GM23248 (cell line): ENCODE data around the gene ZNF22. TPM values are rescaled to one million over a fixed set of nuclear protein-coding genes. Genes with fewer than 3 reads are reported as not detected.

Experiments
- DNase-seq: peaks from one replicate; pipeline ENCODE4 v3.0.0-alpha.2; 2015
- H2AFZ ChIP-seq: fragments of 200-600 bp; sonication (generic); 2 replicates; pipeline ENCODE4 v1.6.1; 2016; ENCODE audit warnings: antibody characterized with exemption
- H3F3A ChIP-seq: fragments of 200-600 bp; sonication (generic); 2 replicates; pipeline ENCODE4 v1.6.1; 2016; ENCODE audit warnings: mild to moderate bottlenecking, antibody characterized with exemption, mixed run types; ENCODE audit not compliant: insufficient read depth
- H3K27ac ChIP-seq: fragments of 200-600 bp; sonication (generic); 2 replicates; pipeline ENCODE4 v1.5.1; 2016; ENCODE audit warnings: mild to moderate bottlenecking
- H3K27me3 ChIP-seq: fragments of 200-600 bp; sonication (generic); replicated peaks from 2 replicates; pipeline ENCODE4 v1.6.1; 2016; ENCODE audit warnings: mild to moderate bottlenecking; ENCODE audit not compliant: insufficient read depth
- H3K36me3 ChIP-seq: fragments of 200-600 bp; sonication (generic); 2 replicates; pipeline ENCODE4 v1.6.1; 2016; ENCODE audit warnings: low read depth, mild to moderate bottlenecking
- H3K4me1 ChIP-seq: fragments of 200-600 bp; sonication (generic); 2 replicates; pipeline ENCODE4 v1.6.1; 2016; ENCODE audit warnings: mild to moderate bottlenecking; ENCODE audit not compliant: insufficient read depth
- H3K4me2 ChIP-seq: fragments of 200-600 bp; sonication (generic); one replicate; pipeline ENCODE4 v1.6.1; 2016; ENCODE audit warnings: mild to moderate bottlenecking; ENCODE audit not compliant: unreplicated experiment
- H3K4me3 ChIP-seq: fragments of 200-600 bp; sonication (generic); 2 replicates; pipeline ENCODE4 v1.5.1; 2016; ENCODE audit warnings: mild to moderate bottlenecking
- H3K79me2 ChIP-seq: fragments of 200-600 bp; sonication (generic); 2 replicates; pipeline ENCODE4 v1.6.1; 2016; ENCODE audit warnings: mild to moderate bottlenecking; ENCODE audit not compliant: insufficient read depth
- H3K9ac ChIP-seq: fragments of 200-600 bp; sonication (generic); 2 replicates; pipeline ENCODE4 v1.6.1; 2016; ENCODE audit warnings: mild to moderate bottlenecking
- H3K9me2 ChIP-seq: fragments of 200-600 bp; sonication (generic); 2 replicates; pipeline ENCODE4 v1.6.1; 2016; ENCODE audit warnings: mixed run types, mild to moderate bottlenecking, moderate library complexity; ENCODE audit not compliant: insufficient read depth
- H3K9me3 ChIP-seq: fragments of 200-600 bp; sonication (generic); one replicate; pipeline ENCODE4 v1.6.1; 2017; ENCODE audit warnings: low read depth
- H4K20me1 ChIP-seq: fragments of 200-600 bp; sonication (generic); 2 replicates; pipeline ENCODE4 v1.6.0; 2016; ENCODE audit not compliant: insufficient read depth
- EZH2 ChIP-seq: fragments of 200-600 bp; sonication (generic); IDR thresholded peaks from 2 replicates; pipeline ENCODE4 v1.6.1; 2018; ENCODE audit warnings: antibody characterized with exemption, mild to moderate bottlenecking; ENCODE audit not compliant: insufficient read depth, poor library complexity, severe bottlenecking
- EZH2phosphoT487 ChIP-seq: fragments of 200-600 bp; sonication (generic); IDR thresholded peaks from 2 replicates; pipeline ENCODE4 v1.6.1; 2018; ENCODE audit warnings: antibody characterized with exemption, moderate library complexity, mild to moderate bottlenecking, low read depth; ENCODE audit not compliant: insufficient read depth
- WGBS, 2 experiments: methylation state at CpG; one replicate each; pipeline ENCODE4 v1.1.6; 2015 to 2017; ENCODE audit warnings: low lambda C conversion rate in 2 of 2, low coverage in 1 of 2; ENCODE audit errors: missing lambda C conversion rate in 2 of 2; 5-methylcytosine and 5-hydroxymethylcytosine counted together
- in situ Hi-C: fragments of 300-500 bp; cut with MboI; formaldehyde crosslinking; loops from 2 replicates; pipeline ENCODE4 v1.15.0; 2020
- polyA plus RNA-seq: library from polyadenylated mRNA; unstranded; fragments of >200 nt; fragmentation: Nextera tagmentation; extraction: Ambion mirVana; gene quantifications from 2 replicates; pipeline ENCODE4 v1.2.1, GENCODE V29; 2016
- total RNA-seq: library from RNA; depleted of rRNA; stranded (reverse); fragments of >200 nt; shearing (Covaris generic); gene quantifications from 2 replicates; pipeline ENCODE4 v1.2.3, GENCODE V29; 2014

Gene ZNF22
- total and polyA plus RNA-seq, 2 experiments from 2014 or later, result 15.5 to 17.3 TPM

GRCh38 chr10:44992732-44993225 is 7.9 kb upstream of the ZNF22 start:
- peaks cover 25% of the 10 kb centered on the region for H3K4me1 ChIP-seq
- H3K27ac ChIP-seq, result no peak overlapping the region

GRCh38 chr10:44993226-44993921 is 7.3 kb upstream of the ZNF22 start:
- Histone ChIP-seq H3K4me3 (no peak overlapping the region), H3K4me2 (peak overlapping the region; percentile 1), H4K20me1 (no peaks in the 10 kb centered on the region), H3K9ac (no peak overlapping the region), H2AFZ (no peak overlapping the region), H3K9me3 (no peaks in the 10 kb centered on the region), H3K27ac (no peak overlapping the region), H3K4me1 (peaks cover 25% of the 10 kb centered on the region), H3K9me2 (no peaks in the 10 kb centered on the region), H3F3A (peaks cover 10% of the 10 kb centered on the region), H3K36me3 (no peaks in the 10 kb centered on the region), H3K27me3 (no peaks in the 10 kb centered on the region), H3K79me2 (no peaks in the 10 kb centered on the region)
- WGBS, 2 experiments, result 94% methylated on average over 14 of the region's 14 CpGs
- in situ Hi-C loops, result loop anchor here (25.0 kb wide), 1 partner anchor 1331 kb away; no protein-coding TSS in a partner anchor
- no peak for TF ChIP-seq EZH2phosphoT487
- TF ChIP-seq EZH2, result no peak
- DNase-seq, result no peak

More at GRCh38 chr10:44992732-44993225, 7.9 kb upstream of the ZNF22 start:
- no peak overlapping the region for H3K4me2 ChIP-seq
- no peak overlapping the region for H3K4me3 ChIP-seq
- H3K9me2 ChIP-seq, result no peaks in the 10 kb centered on the region
- no peak for TF ChIP-seq EZH2
- TF ChIP-seq EZH2phosphoT487, result no peak
- H4K20me1 ChIP-seq, result no peaks in the 10 kb centered on the region
- H3K9me3 ChIP-seq, result no peaks in the 10 kb centered on the region
- no peak overlapping the region for H2AFZ ChIP-seq
- peaks cover 10% of the 10 kb centered on the region for H3F3A ChIP-seq
- H3K9ac ChIP-seq, result no peak overlapping the region
- H3K79me2 ChIP-seq, result no peaks in the 10 kb centered on the region
- H3K27me3 ChIP-seq, result no peaks in the 10 kb centered on the region
- in situ Hi-C loops, result loop anchor here (25.0 kb wide), 1 partner anchor 1330 kb away; no protein-coding TSS in a partner anchor
- no peak for DNase-seq
- 91 to 96% methylated on average over 8 of the region's 8 CpGs for WGBS, 2 experiments
- H3K36me3 ChIP-seq, result no peaks in the 10 kb centered on the region

GRCh38 chr10:44993922-44994751 is 6.6 kb upstream of the ZNF22 start:
- no peaks in the 10 kb centered on the region for H3K79me2 ChIP-seq
- no peaks in the 10 kb centered on the region for H3K9me2 ChIP-seq
- H3K4me2 ChIP-seq, result peak overlapping the region; percentile 1
- no peaks in the 10 kb centered on the region for H3K36me3 ChIP-seq
- H3K4me3 ChIP-seq, result no peak overlapping the region
- peak overlapping the region; percentile 35; the same call in 1 of the 2 replicates for H3K27ac ChIP-seq
- in situ Hi-C loops, result loop anchor here (25.0 kb wide), 1 partner anchor 1332 kb away; no protein-coding TSS in a partner anchor
- H3F3A ChIP-seq, result peaks cover 11% of the 10 kb centered on the region
- 88 to 89% methylated on average over 11 of the region's 11 CpGs for WGBS, 2 experiments
- no peak for TF ChIP-seq EZH2phosphoT487
- TF ChIP-seq EZH2, result no peak
- H3K9ac ChIP-seq, result no peak overlapping the region
- H2AFZ ChIP-seq, result peak overlapping the region; percentile 19
- no peaks in the 10 kb centered on the region for H3K27me3 ChIP-seq
- no peaks in the 10 kb centered on the region for H4K20me1 ChIP-seq
- DNase-seq, result peak; percentile 48
- no peaks in the 10 kb centered on the region for H3K9me3 ChIP-seq
- H3K4me1 ChIP-seq, result peaks cover 25% of the 10 kb centered on the region

- peak overlapping the region; percentile 80; the same call in 1 of the 2 replicates for H2AFZ ChIP-seq
- no peaks in the 10 kb centered on the region for H4K20me1 ChIP-seq
- 88 to 90% methylated on average over 9 of the region's 9 CpGs for WGBS, 2 experiments
These were observed 5.8 kb upstream of the ZNF22 start for GRCh38 chr10:44994752-44995530.

More at GRCh38 chr10:44994752-44995530, 5.8 kb upstream of the ZNF22 start:
- Histone ChIP-seq H3K9me3 (no peaks in the 10 kb centered on the region), H3K9me2 (no peaks in the 10 kb centered on the region), H3K4me1 (peaks cover 32% of the 10 kb centered on the region), H3K36me3 (no peaks in the 10 kb centered on the region), H3K27ac (no peak overlapping the region), H3K79me2 (no peaks in the 10 kb centered on the region), H3K27me3 (no peaks in the 10 kb centered on the region), H3K9ac (no peak overlapping the region), H3F3A (peaks cover 19% of the 10 kb centered on the region), H3K4me2 (no peak overlapping the region), H3K4me3 (no peak overlapping the region)
- in situ Hi-C loops, result loop anchor here (25.0 kb wide), 1 partner anchor 1333 kb away; no protein-coding TSS in a partner anchor
- TF ChIP-seq EZH2phosphoT487, result no peak
- TF ChIP-seq EZH2, result no peak
- DNase-seq, result no peak
